ENCODE measurements around the gene CYP3A7. TPM values are rescaled to one million over a fixed set of nuclear protein-coding genes. Genes with fewer than 3 reads are reported as not detected.
"Not testable (repeated sequence)": the region's sequence is repeated elsewhere in the genome, so short reads cannot be mapped to it uniquely, and the experiment has no call there.

Gene CYP3A7
- polyA plus RNA-seq, 4 donors, result 0.42 to 14.2 (median 1.1) TPM

DNA sequence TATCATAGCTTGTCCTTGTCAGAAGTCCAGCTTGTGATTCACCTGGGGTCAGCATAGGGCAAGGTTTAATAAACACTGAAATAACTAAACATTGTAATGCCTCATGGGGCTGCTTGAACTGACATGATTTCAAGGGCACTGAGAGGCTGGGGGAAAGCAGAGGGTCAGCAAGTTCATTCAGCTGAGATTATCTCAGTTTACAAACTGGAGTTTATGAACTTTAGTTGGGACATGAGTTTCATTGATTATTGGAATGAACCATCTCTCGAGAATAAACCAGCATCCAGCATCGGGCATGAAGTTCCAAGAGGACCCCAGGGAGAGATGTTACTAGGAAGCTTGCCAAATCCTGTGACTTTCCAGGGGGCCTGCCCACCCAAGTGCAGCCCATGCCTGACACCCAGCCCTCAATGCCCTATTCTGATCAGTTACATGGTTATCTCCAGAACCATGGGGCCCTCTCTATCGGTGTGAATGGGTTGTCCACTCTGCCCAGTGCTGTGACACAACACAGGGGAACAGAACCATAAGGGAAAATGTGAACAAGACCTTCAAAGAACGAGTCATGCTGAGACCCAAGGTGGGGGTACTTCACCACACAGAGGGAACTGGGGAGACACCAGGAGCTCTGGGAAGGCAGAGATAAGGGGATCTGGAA lies 7.9 kb upstream of the CYP3A7 start:
- no peak for DNase-seq (ENCODE audit: low read depth in 4 of 4, low spot score in 3 of 4)

- no peak for DNase-seq (ENCODE audit: low read depth in 4 of 4, low spot score in 3 of 4)
Measured at GRCh38 chr7:99741441-99741795, 6.4 kb upstream of the CYP3A7 start.

- DNase-seq (ENCODE audit: low read depth in 4 of 4, low spot score in 3 of 4), result no peak
Measured at GRCh38 chr7:99740573-99741440, 5.8 kb upstream of the CYP3A7 start.

- no peak for DNase-seq (ENCODE audit: low read depth in 4 of 4, low spot score in 3 of 4)
Measured at GRCh38 chr7:99739699-99740572, 4.9 kb upstream of the CYP3A7 start.

DNA sequence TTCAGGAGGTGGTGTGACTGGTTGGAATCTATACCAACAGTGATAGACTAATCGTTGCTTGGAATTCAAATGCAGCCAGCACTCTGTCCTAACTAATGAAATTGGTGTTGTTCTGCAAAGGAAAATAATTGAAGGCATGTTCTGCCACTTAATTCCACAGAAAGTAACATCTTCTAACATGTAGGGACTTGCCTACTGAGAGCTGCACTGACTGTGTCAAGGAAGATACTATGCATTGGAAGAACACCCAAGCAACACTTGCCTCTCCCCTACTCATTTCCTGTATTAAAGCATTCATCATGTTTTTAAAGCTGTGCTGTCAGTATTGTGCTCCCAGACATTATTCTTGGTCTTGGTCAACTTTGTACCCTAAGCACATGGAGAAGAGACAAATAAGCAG lies 2.7 kb upstream of the CYP3A7 start:
- no peak for DNase-seq (ENCODE audit: low read depth in 4 of 4, low spot score in 3 of 4)

DNA sequence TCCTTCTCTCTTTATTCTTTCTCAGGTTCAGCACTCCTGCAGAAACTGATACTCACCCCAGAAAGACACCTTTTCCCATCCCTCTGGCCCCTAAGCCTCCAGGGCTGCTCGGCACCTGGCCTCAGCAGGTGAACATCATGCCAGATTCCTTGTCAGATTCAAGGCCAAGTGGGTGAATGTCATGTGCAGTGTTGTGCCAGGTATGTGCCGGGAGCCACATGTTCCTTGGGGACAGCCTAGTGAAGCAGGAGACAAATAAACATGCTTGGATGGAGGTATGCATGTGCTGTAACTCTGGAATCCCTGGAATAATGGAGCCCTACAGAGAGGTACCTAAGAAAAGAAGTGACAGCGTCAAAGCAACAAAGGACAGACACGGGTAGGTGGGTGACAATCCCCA lies 1.7 kb upstream of the CYP3A7 start:
- not testable (repeated sequence) for DNase-seq (ENCODE audit: low read depth in 4 of 4, low spot score in 3 of 4)

DNA sequence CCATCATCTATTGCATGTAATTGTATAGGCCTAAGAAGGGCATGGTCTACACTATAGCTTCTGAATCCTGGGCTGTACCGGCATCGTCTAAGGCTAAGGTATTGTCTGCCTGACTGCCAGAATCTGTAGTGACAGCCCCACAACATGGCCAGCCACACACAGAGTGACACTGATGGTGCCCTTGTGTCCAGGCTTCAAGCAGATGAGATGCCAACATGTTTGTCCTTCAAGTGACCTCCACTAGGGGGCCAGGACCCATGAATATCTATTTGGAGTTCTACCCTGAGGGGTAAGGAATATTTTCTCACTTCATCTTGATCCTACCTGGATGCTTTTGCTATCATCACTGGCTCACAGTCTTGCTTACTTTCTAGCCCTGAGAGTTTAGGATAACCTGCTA lies 1.5 kb downstream of the CYP3A7 start:
- no peak for DNase-seq (ENCODE audit: low read depth in 4 of 4, low spot score in 3 of 4)

DNA sequence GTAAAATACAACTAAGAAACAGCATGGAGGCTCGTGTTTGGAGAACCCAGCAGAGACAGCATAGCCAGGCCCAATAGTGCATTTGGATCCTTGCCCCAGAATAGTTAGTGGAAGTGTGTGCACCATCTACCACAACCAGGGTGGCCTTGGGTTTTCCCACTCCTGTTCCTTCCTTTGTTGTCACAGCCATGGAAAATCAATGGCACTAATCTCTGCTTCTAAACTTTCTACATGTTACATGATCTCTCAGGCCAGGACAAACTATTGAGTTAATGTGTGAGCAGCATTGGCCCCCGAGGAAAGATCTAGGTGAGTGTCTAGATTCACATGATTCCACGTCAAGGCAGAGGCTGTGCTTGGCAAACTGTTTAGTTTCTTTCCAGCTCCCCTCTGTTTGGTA lies 2.0 kb downstream of the CYP3A7 start:
- DNase-seq (ENCODE audit: low read depth in 4 of 4, low spot score in 3 of 4), result no peak

DNA sequence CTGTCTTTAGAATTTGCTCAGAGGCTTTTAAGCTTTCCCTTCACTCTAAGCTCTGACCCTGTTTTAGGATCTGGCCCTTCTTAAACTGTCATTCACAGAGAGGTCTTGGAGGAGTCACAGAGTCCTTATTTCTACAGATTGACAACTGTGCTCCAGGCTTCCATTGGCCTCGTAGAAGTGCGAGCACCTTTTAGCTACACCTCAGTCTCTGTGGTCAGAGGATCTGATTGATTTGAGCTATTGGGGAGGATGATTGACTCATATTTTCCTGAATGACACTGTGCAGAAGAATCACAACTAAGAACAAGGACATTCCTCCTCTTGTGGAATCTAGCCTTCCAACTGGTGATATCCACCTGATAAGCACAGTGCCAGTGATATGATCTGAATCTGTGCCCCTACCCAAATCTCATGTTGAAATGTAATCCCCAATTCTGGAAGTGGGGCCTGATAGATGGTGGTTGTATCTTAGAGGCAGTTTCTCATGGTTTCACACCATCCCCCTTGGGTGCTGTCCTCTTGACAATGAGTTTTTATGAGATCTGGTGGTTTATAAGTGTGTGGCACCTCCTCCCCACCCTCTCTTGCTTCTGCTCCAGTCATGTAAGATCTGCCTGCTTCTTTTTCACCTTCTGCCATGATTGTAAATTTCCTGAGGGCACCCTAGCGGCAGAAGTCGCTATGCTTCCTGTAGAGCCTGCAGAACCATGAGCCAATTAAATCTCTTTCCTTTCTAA lies 3.2 kb downstream of the CYP3A7 start:
- no peak for DNase-seq (ENCODE audit: low read depth in 4 of 4, low spot score in 3 of 4)

GRCh38 chr7:99730992-99731391 lies 4.0 kb downstream of the CYP3A7 start:
- no peak for DNase-seq (ENCODE audit: low read depth in 4 of 4, low spot score in 3 of 4)

DNA sequence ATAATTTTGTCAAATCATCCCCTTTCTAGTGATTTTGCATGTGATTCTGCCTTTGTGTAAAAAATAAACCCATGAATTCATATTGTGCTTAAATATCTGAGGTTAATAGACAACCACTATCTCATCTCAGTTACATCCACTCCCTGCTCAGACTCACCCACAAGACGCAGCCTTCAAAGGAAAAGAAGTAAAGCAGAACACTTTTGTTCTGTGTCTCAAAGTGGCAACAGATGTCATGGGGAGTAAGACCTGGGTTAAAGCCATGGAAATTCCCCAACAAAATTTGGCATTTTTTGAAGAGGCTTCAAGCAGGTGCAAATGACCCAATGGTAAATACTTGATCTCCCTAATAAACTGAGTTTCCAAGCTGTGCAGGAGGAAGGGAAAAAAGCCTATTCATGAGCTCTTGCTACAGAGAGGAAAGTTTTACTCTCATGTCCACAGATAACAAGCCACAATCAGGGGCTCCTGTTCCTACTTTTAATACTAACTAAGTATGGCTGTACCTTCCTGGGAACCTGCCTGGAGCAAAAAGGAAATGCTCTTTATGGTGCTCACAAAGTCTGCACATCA lies 4.7 kb downstream of the CYP3A7 start:
- DNase-seq (ENCODE audit: low read depth in 4 of 4, low spot score in 3 of 4), result no peak

DNA sequence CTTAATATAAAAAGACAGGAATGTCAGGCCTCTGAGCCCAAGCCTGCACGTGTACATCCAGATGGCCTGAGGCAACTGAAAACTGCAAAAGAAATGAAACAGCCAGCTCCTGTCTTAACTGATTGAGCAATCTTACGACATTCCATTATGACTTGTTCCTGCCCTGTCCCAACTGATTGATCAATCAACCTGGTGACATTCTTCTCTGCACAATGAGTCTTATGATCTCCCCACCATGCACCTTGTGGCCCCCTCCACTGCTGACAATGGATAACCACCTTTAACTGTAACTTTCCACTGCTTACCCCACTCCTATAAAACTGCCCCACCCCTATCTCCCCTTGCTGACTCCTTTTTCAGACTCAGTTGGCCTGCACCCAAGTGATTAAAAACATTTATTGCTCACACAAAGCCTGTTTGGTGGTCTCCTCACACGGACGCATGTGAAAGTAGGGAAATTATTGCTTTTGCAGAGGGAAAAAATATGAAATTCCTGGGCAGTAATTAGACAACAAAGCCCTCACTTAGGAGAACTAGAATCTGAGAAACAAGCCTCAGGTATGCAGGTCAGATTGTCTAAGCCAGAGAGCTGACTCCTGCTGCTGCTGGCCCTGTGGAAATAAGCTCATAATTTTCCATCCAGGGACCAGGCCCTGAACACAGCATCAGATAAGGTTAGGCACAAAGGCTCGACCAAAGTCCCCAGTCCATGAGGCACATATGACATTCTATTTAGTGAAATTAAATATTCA lies 5.3 kb downstream of the CYP3A7 start:
- no peak for DNase-seq (ENCODE audit: low read depth in 4 of 4, low spot score in 3 of 4)

GRCh38 chr7:99728615-99729014 lies 6.4 kb downstream of the CYP3A7 start:
- no peak for DNase-seq (ENCODE audit: low read depth in 4 of 4, low spot score in 3 of 4)

DNA sequence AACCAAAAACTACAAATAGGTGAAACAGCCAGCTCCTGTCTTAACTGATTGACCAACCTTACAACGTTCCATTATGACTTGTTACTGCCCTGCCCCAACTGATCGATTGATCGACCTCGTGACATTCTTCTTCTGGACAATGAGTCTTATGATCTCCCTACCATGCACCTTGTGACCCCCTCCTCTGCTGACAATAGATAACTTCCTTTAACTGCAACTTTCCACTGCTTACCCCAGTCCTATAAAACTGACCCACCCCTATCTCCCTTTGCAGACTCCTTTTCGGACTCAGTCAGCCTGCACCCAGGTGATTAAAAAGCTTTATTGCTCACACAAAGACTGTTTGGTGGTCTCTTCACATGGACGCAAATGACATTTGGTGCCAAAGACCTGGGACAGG lies 11.8 kb downstream of the CYP3A7 start:
- not testable (repeated sequence) for DNase-seq (ENCODE audit: low read depth in 4 of 4, low spot score in 3 of 4)

DNA sequence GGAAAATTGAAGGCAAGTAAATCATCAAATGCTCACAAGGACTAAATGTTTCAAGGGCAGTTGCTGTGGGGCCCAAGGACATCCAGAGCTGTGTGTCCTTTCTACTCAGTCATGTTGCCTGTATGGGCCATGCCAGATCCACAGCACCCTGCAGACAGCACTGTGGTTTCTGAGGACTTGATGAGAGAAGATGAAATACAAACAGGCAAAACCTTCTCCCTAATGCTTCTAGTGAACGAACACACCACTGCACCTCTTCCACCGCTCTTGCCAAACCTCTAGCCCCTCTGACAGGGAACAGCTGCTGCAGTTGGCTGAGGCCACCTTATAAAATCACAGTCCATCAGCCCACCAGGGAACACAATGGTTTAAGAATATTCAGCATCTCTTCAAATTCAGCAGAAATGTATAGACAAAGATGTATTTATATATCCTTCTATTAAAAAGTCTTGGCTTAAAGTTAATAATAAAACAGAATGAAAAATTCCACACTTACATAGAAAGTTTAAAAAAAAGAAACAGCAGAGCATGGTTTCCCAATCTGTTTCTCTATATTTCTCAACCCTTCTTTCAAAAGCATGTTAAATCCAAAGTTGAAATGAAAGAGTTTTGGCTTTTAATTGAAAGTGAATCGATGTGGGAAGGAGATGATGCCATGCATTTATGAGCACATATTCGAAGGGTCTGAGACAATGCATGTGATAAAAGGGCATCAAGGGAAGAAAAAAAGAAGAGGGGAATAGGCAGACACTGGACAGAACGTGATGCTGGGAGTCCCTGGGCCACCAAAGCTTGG lies 14.0 kb downstream of the CYP3A7 start:
- DNase-seq (ENCODE audit: low read depth in 4 of 4, low spot score in 3 of 4), result no peak

DNA sequence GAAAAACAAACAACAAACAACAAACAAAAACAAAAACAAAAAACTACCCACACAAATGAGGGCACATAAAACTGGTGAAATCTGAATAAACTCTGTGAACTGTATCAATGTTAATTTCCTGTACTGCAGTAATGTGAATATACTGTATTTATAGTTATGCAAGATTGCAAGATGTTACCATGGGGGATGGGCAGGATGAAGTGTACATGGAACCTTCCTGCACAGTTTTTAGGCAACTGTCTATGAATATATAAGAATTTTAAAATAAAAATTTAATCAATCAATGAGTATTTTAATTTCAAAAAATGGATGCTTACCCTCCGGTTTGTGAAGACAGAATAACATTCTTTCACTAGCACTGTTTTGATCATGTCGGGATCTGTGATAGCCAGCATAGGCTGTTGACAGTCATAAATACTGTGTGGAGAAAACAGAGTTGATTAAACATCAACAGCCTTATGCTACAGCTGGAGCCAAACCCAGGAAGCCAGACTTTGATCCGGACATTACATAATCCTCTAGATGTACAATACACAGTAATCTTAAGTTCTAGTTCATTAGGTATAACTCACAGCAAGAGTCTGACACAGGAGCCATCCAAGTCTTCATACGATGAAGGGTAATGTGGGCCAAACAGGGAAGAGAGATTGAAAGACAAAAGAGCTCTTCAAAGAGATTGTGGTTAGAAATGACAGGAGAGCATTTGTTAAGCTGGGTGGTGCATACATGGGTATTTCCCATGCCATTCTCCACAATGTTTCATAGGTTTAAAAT lies 14.8 kb downstream of the CYP3A7 start:
- no peak for DNase-seq (ENCODE audit: low read depth in 4 of 4, low spot score in 3 of 4)

- no peak for DNase-seq (ENCODE audit: low read depth in 4 of 4, low spot score in 3 of 4)
Measured at GRCh38 chr7:99713995-99714570, 20.9 kb downstream of the CYP3A7 start.

Data from left renal pelvis (tissue), 4 donors.